ENCODE data around the gene MIGA2. TPM values are rescaled to one million over a fixed set of nuclear protein-coding genes. Genes with fewer than 3 reads are reported as not detected.

The MIGA2 gene
- total RNA-seq, 2 experiments from 2014 or later = 27.7 to 37.7 TPM

- H2AFZ ChIP-seq (ENCODE audit: low read length) = no peak overlapping the region
- BruUV-seq (replicated peaks) = no TSS peak
- intact Hi-C loops (cut with micrococcal nuclease; ENCODE audit: unreplicated experiment) = no loop called here
- CTCF ChIA-PET (ENCODE audit: unreplicated experiment) = interaction anchor here (0.6 kb wide), 1 partner anchor 445 kb away, joined by 5 read pairs; no protein-coding TSS in a partner anchor
- H3K36me3 ChIP-seq (ENCODE audit: insufficient read depth, low read length) = no peaks in the 10 kb centered on the region
- H3K4me3 ChIP-seq (ENCODE audit: low read depth, low read length, poor library complexity, severe bottlenecking) = no peak overlapping the region
- H3K79me2 ChIP-seq (ENCODE audit: insufficient read depth, low read depth, low read length) = no peaks in the 10 kb centered on the region
- no peak for TF ChIP-seq CTCF (conservative IDR thresholded peaks at IDR 0.05; ENCODE audit: low read length)
- no peak for TF ChIP-seq EZH2phosphoT487 (IDR thresholded peaks at IDR 0.05; ENCODE audit: borderline replicate concordance, low read depth, low read length)
- no peak overlapping the region for H3K4me2 ChIP-seq (ENCODE audit: low read length)
- H3K9me2 ChIP-seq (ENCODE audit: insufficient read depth, low read length) = no peaks in the 10 kb centered on the region
- no peaks in the 10 kb centered on the region for H4K20me1 ChIP-seq (ENCODE audit: insufficient read depth, low read length)
- H3K27ac ChIP-seq (ENCODE audit: low read depth, low read length, poor library complexity, severe bottlenecking) = no peak overlapping the region
- no peak for DNase-seq (ENCODE audit: low spot score)
- no peaks in the 10 kb centered on the region for H3K4me1 ChIP-seq (ENCODE audit: insufficient read depth, low read length, poor library complexity, severe bottlenecking)
- no peaks in the 10 kb centered on the region for H3K9me3 ChIP-seq (ENCODE audit: low read length)
- POLR2A ChIA-PET = interaction anchor here (0.6 kb wide), 1 partner anchor 53 kb away, joined by 7 read pairs; no protein-coding TSS in a partner anchor
Observed at GRCh38 chr9:129103595-129103965, 67.2 kb downstream of the MIGA2 start.

GRCh38 chr9:129104051-129104450 is 67.6 kb downstream of the MIGA2 start:
- Histone ChIP-seq H3K79me2 (ENCODE audit: insufficient read depth, low read depth, low read length) (no peaks in the 10 kb centered on the region), H3K9me3 (ENCODE audit: low read length) (no peaks in the 10 kb centered on the region), H3K36me3 (ENCODE audit: insufficient read depth, low read length) (no peaks in the 10 kb centered on the region), H3K4me2 (ENCODE audit: low read length) (no peak overlapping the region), H3K4me1 (ENCODE audit: insufficient read depth, low read length, poor library complexity, severe bottlenecking) (no peaks in the 10 kb centered on the region), H3K27ac (ENCODE audit: low read depth, low read length, poor library complexity, severe bottlenecking) (no peak overlapping the region), H3K4me3 (ENCODE audit: low read depth, low read length, poor library complexity, severe bottlenecking) (no peak overlapping the region), H3K9me2 (ENCODE audit: insufficient read depth, low read length) (no peaks in the 10 kb centered on the region), H4K20me1 (ENCODE audit: insufficient read depth, low read length) (no peaks in the 10 kb centered on the region), H2AFZ (ENCODE audit: low read length) (no peak overlapping the region)
- intact Hi-C loops (cut with micrococcal nuclease; ENCODE audit: unreplicated experiment) = no loop called here
- TF ChIP-seq EZH2phosphoT487 (IDR thresholded peaks at IDR 0.05; ENCODE audit: borderline replicate concordance, low read depth, low read length) (no peak), CTCF (conservative IDR thresholded peaks at IDR 0.05; ENCODE audit: low read length) (no peak)
- ChIA-PET CTCF (ENCODE audit: unreplicated experiment) (interaction anchor here (0.6 kb wide), 1 partner anchor 445 kb away, joined by 5 read pairs; no protein-coding TSS in a partner anchor), POLR2A (interaction anchor here (0.6 kb wide), 1 partner anchor 53 kb away, joined by 7 read pairs; no protein-coding TSS in a partner anchor)
- no peak for DNase-seq (ENCODE audit: low spot score)
- no TSS peak for BruUV-seq (replicated peaks)

DNA sequence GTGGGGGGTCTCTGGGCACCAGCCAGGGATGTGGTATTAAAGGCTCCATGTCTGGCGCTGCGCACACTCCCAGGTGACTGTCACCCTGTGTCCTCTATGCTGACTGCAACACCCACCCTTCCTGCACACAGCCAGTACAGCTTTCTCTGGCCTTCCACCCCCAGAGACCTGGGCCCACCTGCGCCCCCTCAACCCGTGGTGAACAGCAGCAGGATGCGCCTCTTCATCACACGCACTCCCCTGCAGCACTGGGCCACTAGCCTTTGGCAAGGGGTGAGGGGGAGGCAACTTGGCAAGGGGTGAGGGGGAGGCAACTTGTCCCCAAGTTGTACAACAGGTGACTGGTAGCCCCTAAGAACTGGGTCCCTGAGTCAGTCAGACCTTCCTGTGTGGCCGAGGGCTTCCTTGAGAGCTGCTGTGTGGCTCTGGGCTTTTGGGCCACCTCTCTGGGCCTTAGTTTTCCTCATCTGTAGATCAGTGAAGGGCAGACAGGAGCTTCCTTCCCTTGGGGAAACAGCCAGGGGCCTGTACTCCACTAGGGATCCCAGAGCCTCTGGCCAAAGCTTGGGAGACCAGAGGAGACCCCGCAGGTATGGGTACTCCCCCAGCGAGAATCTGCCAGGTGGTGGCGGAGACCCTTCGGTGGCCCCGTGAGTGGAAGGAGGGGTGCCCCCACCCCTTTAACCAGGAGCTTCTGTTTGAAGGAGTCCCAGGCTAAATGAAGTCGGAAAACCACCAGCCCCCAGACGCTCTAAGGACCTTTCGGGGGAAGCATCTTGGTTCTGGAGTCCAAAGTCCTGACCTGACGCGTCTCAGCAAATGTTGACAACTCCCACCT is 69.7 kb downstream of the MIGA2 start:
- TF ChIP-seq CTCF (conservative IDR thresholded peaks at IDR 0.05; ENCODE audit: low read length) = no peak
- no peak for TF ChIP-seq EZH2phosphoT487 (IDR thresholded peaks at IDR 0.05; ENCODE audit: borderline replicate concordance, low read depth, low read length)
- Histone ChIP-seq H3K36me3 (ENCODE audit: insufficient read depth, low read length) (no peaks in the 10 kb centered on the region), H3K27ac (ENCODE audit: low read depth, low read length, poor library complexity, severe bottlenecking) (no peak overlapping the region), H3K9me3 (ENCODE audit: low read length) (no peaks in the 10 kb centered on the region), H3K9me2 (ENCODE audit: insufficient read depth, low read length) (no peaks in the 10 kb centered on the region), H2AFZ (ENCODE audit: low read length) (no peak overlapping the region), H3K4me1 (ENCODE audit: insufficient read depth, low read length, poor library complexity, severe bottlenecking) (peaks cover 5% of the 10 kb centered on the region), H4K20me1 (ENCODE audit: insufficient read depth, low read length) (no peaks in the 10 kb centered on the region), H3K4me3 (ENCODE audit: low read depth, low read length, poor library complexity, severe bottlenecking) (no peak overlapping the region), H3K4me2 (ENCODE audit: low read length) (no peak overlapping the region), H3K79me2 (ENCODE audit: insufficient read depth, low read depth, low read length) (no peaks in the 10 kb centered on the region)
- intact Hi-C loops (cut with micrococcal nuclease; ENCODE audit: unreplicated experiment) = no loop called here
- ChIA-PET POLR2A (no interaction called here), CTCF (ENCODE audit: unreplicated experiment) (no interaction called here)
- no peak for DNase-seq (ENCODE audit: low spot score)
- no TSS peak for BruUV-seq (replicated peaks)

Data from OCI-LY7 (cell line).